A673 (cell line): ENCODE results near the gene PRRC2A.

Experiments used
- CTCF ChIP-seq: fragments of 300-800, 200-600 bp; sonication (generic); conservative IDR thresholded peaks from 2 replicates; pipeline ENCODE4 v1.5.1; 2017; ENCODE audit warnings: low read depth, mild to moderate bottlenecking, antibody characterized with exemption, low read length, moderate library complexity, mixed read lengths
- EZH2 ChIP-seq: fragments of 200-600 bp; sonication (generic); IDR thresholded peaks from 2 replicates; pipeline ENCODE4 v1.6.1; 2017; ENCODE audit warnings: borderline replicate concordance, low read depth, mild to moderate bottlenecking, mixed read lengths, antibody characterized with exemption, low read length; ENCODE audit not compliant: poor library complexity, severe bottlenecking

GRCh38 chr6:31654574-31655348 lies 34.2 kb downstream of the PRRC2A start:
- TF ChIP-seq CTCF = no peak
- no peak for TF ChIP-seq EZH2
